K562 (cell line): Measurements from ENCODE around the gene SARS2. TPM values are rescaled to one million over a fixed set of nuclear protein-coding genes. Genes with fewer than 3 reads are reported as not detected.

ENCODE experiments used
- CHD4 ChIP-seq: fragments of 200-600 bp; sonication (generic); IDR thresholded peaks from 3 replicates; pipeline ENCODE4 v1.6.1; 2012; ENCODE audit warnings: low read depth, mild to moderate bottlenecking, mixed read lengths, low read length, inconsistent platforms; ENCODE audit not compliant: insufficient read depth, insufficient replicate concordance, poor library complexity, severe bottlenecking
- CREB3 ChIP-seq: fragments of 450-650 bp; conservative IDR thresholded peaks from 2 replicates; pipeline ENCODE4 v1.6.1; 2016; ENCODE audit warnings: missing genetic modification characterization, low read depth, mild to moderate bottlenecking, missing compliant biosample characterization, moderate library complexity
- CTBP1 ChIP-seq: fragments of 450-650 bp; IDR thresholded peaks from 2 replicates; pipeline ENCODE4 v1.6.1; 2016; ENCODE audit warnings: borderline replicate concordance
- ELF1 ChIP-seq: fragments of 200-800 bp; sonication (Bioruptor generic); IDR thresholded peaks from 2 replicates; pipeline ENCODE4 v1.6.1; 2016; ENCODE audit warnings: missing genetic modification characterization, missing compliant biosample characterization
- ETV1 ChIP-seq: fragments of 450-650 bp; conservative IDR thresholded peaks from 2 replicates; pipeline ENCODE4 v1.6.1; 2016; ENCODE audit warnings: missing genetic modification characterization, control low read depth, low read depth, missing compliant biosample characterization
- ETV6 ChIP-seq, 3 experiments: fragments of 150-350 bp in 1 of 3; sonication (generic) in 1 of 3; formaldehyde crosslinking in 1 of 3; IDR thresholded peaks; 2 replicates each; pipeline versions ENCODE4 v1.6.1 to v1.8.0; 2014 to 2022; ENCODE audit warnings: borderline replicate concordance in 2 of 3, low read depth in 2 of 3, antibody characterized with exemption in 1 of 3, low read length in 1 of 3, mild to moderate bottlenecking in 1 of 3, missing genetic modification reagents in 1 of 3
- FOXK2 ChIP-seq, 2 experiments: fragments of 450-650 bp; IDR thresholded peaks in 1 of 2; conservative IDR thresholded peaks in 1 of 2; 2 replicates each; pipeline ENCODE4 v1.6.1; 2016; ENCODE audit warnings: low read depth in 2 of 2, mild to moderate bottlenecking in 1 of 2
- GABPB1 ChIP-seq: sonication (generic); formaldehyde crosslinking; IDR thresholded peaks from 2 replicates; pipeline ENCODE4 v1.8.0; 2022; ENCODE audit warnings: mild to moderate bottlenecking, missing genetic modification reagents
- GTF2A2 ChIP-seq: IDR thresholded peaks from 2 replicates; pipeline ENCODE4 v1.6.1; 2016; ENCODE audit warnings: mild to moderate bottlenecking, missing genetic modification characterization, missing compliant biosample characterization
- MCM3 ChIP-seq: fragments of 450-650 bp; IDR thresholded peaks from 2 replicates; pipeline ENCODE4 v1.6.1; 2016
- MEF2A ChIP-seq: IDR thresholded peaks from 2 replicates; pipeline ENCODE4 v1.6.1; 2011; ENCODE audit warnings: low read depth, mild to moderate bottlenecking, low read length, moderate library complexity; ENCODE audit not compliant: control insufficient read depth
- NR4A1 ChIP-seq, 2 experiments: fragments of 250-450 bp in 1 of 2; fragments of 450-650 bp in 1 of 2; sonication (Bioruptor Pico) in 1 of 2; IDR thresholded peaks; 2 replicates each; pipeline versions ENCODE4 v1.4.0 to v1.6.1; 2016 to 2020; ENCODE audit warnings: mild to moderate bottlenecking in 2 of 2, missing compliant biosample characterization in 1 of 2, missing genetic modification characterization in 1 of 2, moderate library complexity in 1 of 2
- RBM22 ChIP-seq: fragments of 200-400 bp; formaldehyde crosslinking; IDR thresholded peaks from 2 replicates; pipeline ENCODE4 v1.6.1; 2018; ENCODE audit warnings: low read length, low read depth; ENCODE audit not compliant: poor library complexity, severe bottlenecking
- ZNF12 ChIP-seq: sonication (generic); formaldehyde crosslinking; IDR thresholded peaks from 2 replicates; pipeline ENCODE4 v1.4.0; 2020; ENCODE audit warnings: mild to moderate bottlenecking, missing genetic modification reagents
- ZNF695 ChIP-seq: fragments of 450-650 bp; formaldehyde crosslinking; IDR thresholded peaks from 2 replicates; pipeline ENCODE4 v1.4.0; 2020; ENCODE audit warnings: mild to moderate bottlenecking, moderate library complexity
- polyA plus RNA-seq, 8 experiments: library from polyadenylated mRNA; depleted of rRNA in 4 of 8; stranded (reverse) in 5 of 8; unstranded in 3 of 8; fragments of >200 nt; fragmentation: Nextera tagmentation in 2 of 8; fragmentation: Illumina TruSeq in 1 of 8; extraction: Ambion mirVana in 2 of 8; extraction: Trizol in 1 of 8; gene quantifications; 2 replicates each; pipeline versions ENCODE4 v1.2.1 to v1.2.3, GENCODE V29; 2011 to 2014; ENCODE audit warnings: inconsistent platforms in 1 of 8, missing spikeins in 1 of 8
- total RNA-seq, 7 experiments: library from RNA; depleted of rRNA in 6 of 7; stranded (reverse); fragments of >200 nt in 6 of 7; fragmentation: Illumina TruSeq in 2 of 7; extraction: Trizol in 2 of 7; gene quantifications; 2 replicates each; pipeline versions ENCODE4 v1.2.1 to v1.2.3, GENCODE V29; 2011 to 2021; ENCODE audit warnings: low replicate concordance in 1 of 7
- TF ChIP-seq, protein P1 (sequence below): sonication (generic); formaldehyde crosslinking; IDR thresholded peaks from 2 replicates; pipeline ENCODE4 v1.8.1; 2023; ENCODE audit warnings: mild to moderate bottlenecking, missing genetic modification reagents
- TF ChIP-seq, protein P2 (sequence below): fragments of 150-350 bp; IDR thresholded peaks from 2 replicates; pipeline ENCODE4 v1.6.1; 2014; ENCODE audit warnings: low read depth, mild to moderate bottlenecking, low read length, borderline replicate concordance

SARS2 gene
- total and polyA plus RNA-seq, 9 of the 15 experiments (the other 6 are each of a cell fraction or from before 2014, with no cell fraction given) = 3.1 to 59.1 (median 31.7) TPM

DNA sequence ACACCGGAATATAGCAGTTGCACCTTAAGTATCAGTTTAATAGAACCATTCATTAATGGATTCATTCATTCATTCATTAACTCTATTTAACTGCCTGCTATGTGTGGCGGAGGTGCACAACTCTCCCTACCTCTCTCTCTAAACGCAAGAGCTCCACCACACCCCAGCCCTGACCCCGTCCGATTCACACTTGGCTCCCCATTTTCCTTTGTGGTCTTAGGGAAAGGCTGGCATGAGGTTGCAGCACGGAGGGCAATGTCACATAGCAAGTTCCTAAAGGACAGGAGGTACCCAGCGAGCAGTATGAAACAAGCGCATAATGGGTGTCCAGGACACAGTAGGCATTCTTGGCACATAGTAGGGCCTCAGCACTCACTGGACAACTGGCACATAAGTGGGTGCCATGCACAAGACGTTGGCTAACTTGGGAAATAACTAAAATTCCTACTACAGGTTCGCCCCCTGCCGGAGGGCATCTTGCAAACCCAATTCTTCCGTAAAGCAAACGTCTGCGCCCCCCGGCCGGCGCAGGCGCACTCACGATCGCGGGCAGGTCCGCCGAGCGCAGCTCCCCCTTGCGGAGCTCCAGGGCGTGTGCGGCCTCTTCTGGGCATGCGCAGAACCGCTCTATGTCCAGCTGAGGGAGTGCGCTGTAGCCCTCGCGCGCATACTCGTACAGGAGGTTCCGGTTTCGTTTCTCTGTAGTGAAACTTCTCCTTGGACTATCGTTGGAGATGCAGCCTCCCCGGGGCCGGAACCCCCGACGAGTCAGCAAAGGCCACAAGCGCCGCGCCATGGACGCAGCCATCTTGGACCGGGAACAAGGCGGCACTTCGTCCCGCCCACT is at the start of gene SARS2 (continued):
- TF ChIP-seq ZNF12 = peak; percentile 26; the same call in 1 of the 2 replicates
- TF ChIP-seq GTF2A2 (tag) = 0 out of 2 replicates have a peak, but pooled peaks have one; percentile 34
- TF ChIP-seq, protein P1, sequence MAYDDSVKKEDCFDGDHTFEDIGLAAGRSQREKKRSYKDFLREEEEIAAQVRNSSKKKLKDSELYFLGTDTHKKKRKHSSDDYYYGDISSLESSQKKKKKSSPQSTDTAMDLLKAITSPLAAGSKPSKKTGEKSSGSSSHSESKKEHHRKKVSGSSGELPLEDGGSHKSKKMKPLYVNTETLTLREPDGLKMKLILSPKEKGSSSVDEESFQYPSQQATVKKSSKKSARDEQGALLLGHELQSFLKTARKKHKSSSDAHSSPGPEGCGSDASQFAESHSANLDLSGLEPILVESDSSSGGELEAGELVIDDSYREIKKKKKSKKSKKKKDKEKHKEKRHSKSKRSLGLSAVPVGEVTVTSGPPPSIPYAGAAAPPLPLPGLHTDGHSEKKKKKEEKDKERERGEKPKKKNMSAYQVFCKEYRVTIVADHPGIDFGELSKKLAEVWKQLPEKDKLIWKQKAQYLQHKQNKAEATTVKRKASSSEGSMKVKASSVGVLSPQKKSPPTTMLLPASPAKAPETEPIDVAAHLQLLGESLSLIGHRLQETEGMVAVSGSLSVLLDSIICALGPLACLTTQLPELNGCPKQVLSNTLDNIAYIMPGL (CRISPR knock-in tag) = 0 out of 2 replicates have a peak, but pooled peaks have one; percentile 35
- TF ChIP-seq MCM3 = no peak
- TF ChIP-seq RBM22 = no peak
- peak in 1 of 2 experiments; percentile 59; a peak in 1 of 4 replicates for TF ChIP-seq ETV6 (IDR thresholded peaks at IDR 0.05; ENCODE audit: borderline replicate concordance in 1 of 2, low read depth in 2 of 2, low read length in 1 of 2)
- no peak for TF ChIP-seq ETV6 (CRISPR knock-in tag; IDR thresholded peaks at IDR 0.05; ENCODE audit: borderline replicate concordance)
- TF ChIP-seq NR4A1 (CRISPR knock-in tag; IDR thresholded peaks at IDR 0.05) = 0 out of 2 replicates have a peak, but pooled peaks have one; percentile 68
- no peak for TF ChIP-seq NR4A1 (tag; IDR thresholded peaks at IDR 0.05)
- peak; percentile 82; the same call in 1 of the 2 replicates for TF ChIP-seq GABPB1 (CRISPR knock-in tag)
- peak in 1 of 2 experiments; percentile 66; a peak in 1 of 4 replicates for TF ChIP-seq FOXK2 (conservative IDR thresholded peaks at IDR 0.05 in 1 of 2, IDR thresholded peaks at IDR 0.05 in 1 of 2; ENCODE audit: low read depth in 2 of 2)
- no peak for TF ChIP-seq ZNF695 (CRISPR knock-in tag)
- peak; percentile 81; the same call in 1 of the 2 replicates for TF ChIP-seq CTBP1
- no peak for TF ChIP-seq CREB3 (tag)
- TF ChIP-seq ETV1 = no peak
- TF ChIP-seq MEF2A = no peak
- TF ChIP-seq ELF1 (tag) = peak; percentile 68
- TF ChIP-seq CHD4 = peak; percentile 69
- TF ChIP-seq, protein P2, sequence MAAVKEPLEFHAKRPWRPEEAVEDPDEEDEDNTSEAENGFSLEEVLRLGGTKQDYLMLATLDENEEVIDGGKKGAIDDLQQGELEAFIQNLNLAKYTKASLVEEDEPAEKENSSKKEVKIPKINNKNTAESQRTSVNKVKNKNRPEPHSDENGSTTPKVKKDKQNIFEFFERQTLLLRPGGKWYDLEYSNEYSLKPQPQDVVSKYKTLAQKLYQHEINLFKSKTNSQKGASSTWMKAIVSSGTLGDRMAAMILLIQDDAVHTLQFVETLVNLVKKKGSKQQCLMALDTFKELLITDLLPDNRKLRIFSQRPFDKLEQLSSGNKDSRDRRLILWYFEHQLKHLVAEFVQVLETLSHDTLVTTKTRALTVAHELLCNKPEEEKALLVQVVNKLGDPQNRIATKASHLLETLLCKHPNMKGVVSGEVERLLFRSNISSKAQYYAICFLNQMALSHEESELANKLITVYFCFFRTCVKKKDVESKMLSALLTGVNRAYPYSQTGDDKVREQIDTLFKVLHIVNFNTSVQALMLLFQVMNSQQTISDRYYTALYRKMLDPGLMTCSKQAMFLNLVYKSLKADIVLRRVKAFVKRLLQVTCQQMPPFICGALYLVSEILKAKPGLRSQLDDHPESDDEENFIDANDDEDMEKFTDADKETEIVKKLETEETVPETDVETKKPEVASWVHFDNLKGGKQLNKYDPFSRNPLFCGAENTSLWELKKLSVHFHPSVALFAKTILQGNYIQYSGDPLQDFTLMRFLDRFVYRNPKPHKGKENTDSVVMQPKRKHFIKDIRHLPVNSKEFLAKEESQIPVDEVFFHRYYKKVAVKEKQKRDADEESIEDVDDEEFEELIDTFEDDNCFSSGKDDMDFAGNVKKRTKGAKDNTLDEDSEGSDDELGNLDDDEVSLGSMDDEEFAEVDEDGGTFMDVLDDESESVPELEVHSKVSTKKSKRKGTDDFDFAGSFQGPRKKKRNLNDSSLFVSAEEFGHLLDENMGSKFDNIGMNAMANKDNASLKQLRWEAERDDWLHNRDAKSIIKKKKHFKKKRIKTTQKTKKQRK = no peak
